Lung (tissue), 12 donors: ENCODE results near the gene MME. TPM values are rescaled to one million over a fixed set of nuclear protein-coding genes. Genes with fewer than 3 reads are reported as not detected.

Experiments used
- ATAC-seq: fragments of 200-7000 bp; cut with Tn5 transposase; one replicate; pipeline ENCODE4 v1.9.1; 2020; ENCODE audit warnings: moderate number of reproducible peaks; ENCODE audit not compliant: insufficient read depth, low FRiP score
- DNase-seq, 3 donors: peaks; one replicate each; pipeline ENCODE4 v3.0.0-alpha.2; 2013 to 2017
- H3K27ac ChIP-seq, 2 donors: one replicate each; pipeline ENCODE4 v1.5.1; 2013; ENCODE audit warnings: mild to moderate bottlenecking in 2 of 2, moderate library complexity in 2 of 2, control low read depth in 1 of 2, inconsistent platforms in 1 of 2, low read depth in 1 of 2, low read length in 1 of 2
- H3K27me3 ChIP-seq, 3 donors: one replicate each; pipeline ENCODE4 v1.5.1; 2013; ENCODE audit warnings: low read length in 2 of 3; ENCODE audit not compliant: control insufficient read depth in 3 of 3, insufficient read depth in 3 of 3
- H3K36me3 ChIP-seq, 4 donors: one replicate each; pipeline ENCODE4 v1.5.1; 2013; ENCODE audit warnings: low read length in 4 of 4, mild to moderate bottlenecking in 1 of 4, moderate library complexity in 1 of 4; ENCODE audit not compliant: control insufficient read depth in 4 of 4, insufficient read depth in 4 of 4
- H3K4me1 ChIP-seq, 5 donors: one replicate each; pipeline ENCODE4 v1.5.1; 2013; ENCODE audit warnings: low read length in 5 of 5, mild to moderate bottlenecking in 2 of 5, moderate library complexity in 1 of 5; ENCODE audit not compliant: control insufficient read depth in 5 of 5, insufficient read depth in 5 of 5
- H3K4me3 ChIP-seq: one replicate; pipeline ENCODE4 v1.5.1; 2013; ENCODE audit warnings: mild to moderate bottlenecking, control low read depth, moderate library complexity
- H3K9ac ChIP-seq, 2 donors: one replicate each; pipeline ENCODE4 v1.5.1; 2013; ENCODE audit warnings: low read length in 2 of 2, control low read depth in 1 of 2; ENCODE audit not compliant: insufficient read depth in 1 of 2
- H3K9me3 ChIP-seq, 4 donors: one replicate each; pipeline ENCODE4 v1.5.1; 2013; ENCODE audit warnings: low read length in 3 of 4, mild to moderate bottlenecking in 1 of 4, moderate library complexity in 1 of 4; ENCODE audit not compliant: control insufficient read depth in 4 of 4, insufficient read depth in 3 of 4
- CTCF ChIP-seq: IDR thresholded peaks from 2 replicates; pipeline ENCODE4 v1.5.1; 2012; ENCODE audit warnings: mild to moderate bottlenecking; ENCODE audit errors: control extremely low read depth, extremely low read depth
- WGBS, 2 donors: extraction: QIAGEN DNeasy Blood & Tissue Kit; methylation state at CpG; one replicate each; pipeline ENCODE4 v1.1.7; 2013; 5-methylcytosine and 5-hydroxymethylcytosine counted together
- polyA plus RNA-seq, 2 donors: library from polyadenylated mRNA; stranded (reverse); fragments of 200-250 nt; gene quantifications; one replicate each; pipeline ENCODE4 v1.2.1, GENCODE V29; 2013
- total RNA-seq, 2 donors: library from RNA; depleted of rRNA in 1 of 2; stranded (reverse); fragments of >200 nt in 1 of 2; gene quantifications; one replicate each; pipeline ENCODE4 v1.2.1, GENCODE V29; 2014 to 2021
- donor health status: control.
- donor health status: control.
- donor health status: Bipolar disorder and iron deficiency.
- donor health status: healthy.
- donor health status: DM: yes; HTN: yes; CAD: no.

MME gene
- total and polyA plus RNA-seq, 4 donors = 7.9 to 41.0 (median 9.2) TPM

- Histone ChIP-seq H3K36me3 (peaks cover 0 to 3% (median 0%) of the 10 kb centered on the region in 4 donors), H3K9me3 (peaks cover 0 to 2% (median 0%) of the 10 kb centered on the region in 4 donors), H3K27ac (no peak overlapping the region), H3K4me3 (no peak overlapping the region), H3K4me1 (no peaks in the 10 kb centered on the region), H3K9ac (no peak overlapping the region), H3K27me3 (no peaks in the 10 kb centered on the region)
- WGBS, 2 donors = 88 to 97% methylated on average over 2 of the region's 2 CpGs
- no peak for TF ChIP-seq CTCF
- DNase-seq (no peak), ATAC-seq (no peak)
These were observed 8.7 kb downstream of the MME start for GRCh38 chr3:155088706-155089345.

GRCh38 chr3:155089495-155089894 lies 9.4 kb downstream of the MME start:
- no peaks in the 10 kb centered on the region for H3K4me1 ChIP-seq
- 89% methylated on average over 7 of the region's 7 CpGs for WGBS, 2 donors

DNA sequence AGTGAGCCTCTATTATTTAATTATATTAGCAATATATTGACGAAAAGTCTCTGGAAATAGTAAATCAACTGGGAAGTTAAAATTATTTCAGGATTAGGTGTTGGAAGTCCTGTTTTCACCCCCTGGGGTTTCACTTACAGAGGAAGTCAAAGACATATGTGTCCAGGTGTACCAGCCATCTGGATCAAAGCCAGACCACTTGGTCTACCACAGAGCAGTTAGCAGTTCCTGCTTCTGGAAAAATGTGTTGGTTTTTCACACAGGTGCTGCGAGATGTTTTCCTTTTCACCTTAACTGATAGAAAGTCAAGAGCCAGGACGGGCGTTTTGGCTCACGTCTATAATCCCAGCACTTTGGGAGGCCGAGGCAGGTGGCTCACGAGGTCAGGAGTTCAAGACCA lies 13.1 kb downstream of the MME start:
- Histone ChIP-seq H3K4me3 (no peak overlapping the region), H3K4me1 (no peaks in the 10 kb centered on the region), H3K9me3 (no peaks in the 10 kb centered on the region), H3K9ac (no peak overlapping the region), H3K27me3 (no peaks in the 10 kb centered on the region), H3K36me3 (no peaks in the 10 kb centered on the region), H3K27ac (no peak overlapping the region)
- 29 to 50% methylated on average over 7 of the region's 7 CpGs for WGBS, 2 donors
- DNase-seq (no peak), ATAC-seq (no peak)
- TF ChIP-seq CTCF = no peak

More at GRCh38 chr3:155089495-155089894, 9.4 kb downstream of the MME start:
- TF ChIP-seq CTCF = no peak
- H3K9ac ChIP-seq = no peak overlapping the region
- ATAC-seq = no peak
- DNase-seq = no peak
- H3K4me3 ChIP-seq = no peak overlapping the region
- peaks cover 0 to 2% (median 0%) of the 10 kb centered on the region in 4 donors for H3K9me3 ChIP-seq
- no peak overlapping the region for H3K27ac ChIP-seq
- H3K36me3 ChIP-seq = peaks cover 0 to 3% (median 0%) of the 10 kb centered on the region in 4 donors
- H3K27me3 ChIP-seq = no peaks in the 10 kb centered on the region
